GM21717 (cell line): ENCODE results near the gene PCDH1.

Source experiments
- ATAC-seq: cut with Tn5 transposase; IDR thresholded peaks from one replicate; pipeline ENCODE4 v1.9.1; 2021; ENCODE audit warnings: mild to moderate bottlenecking, moderate library complexity; ENCODE audit not compliant: unreplicated experiment

The PCDH1 gene

DNA sequence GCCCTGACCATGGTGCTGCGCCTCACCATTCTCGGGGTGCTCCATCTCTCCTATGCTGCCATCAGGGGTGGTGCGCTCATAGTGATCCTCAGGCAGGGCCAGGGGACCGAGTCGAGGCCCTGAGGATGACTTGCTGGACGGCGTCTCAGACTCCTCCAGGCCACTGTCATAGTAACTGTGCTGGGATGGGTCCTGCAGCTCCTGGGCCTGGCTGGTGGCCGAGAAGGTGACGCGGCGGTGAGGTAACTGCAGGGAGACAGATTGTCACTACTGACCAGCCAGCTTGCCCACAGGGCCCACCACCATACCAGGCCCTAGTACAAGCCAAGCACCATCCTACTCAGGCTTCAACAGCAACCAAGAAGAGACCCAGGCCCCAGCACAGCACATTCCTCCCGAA lies 21.0 kb downstream of the PCDH1 start:
- no peak for ATAC-seq

DNA sequence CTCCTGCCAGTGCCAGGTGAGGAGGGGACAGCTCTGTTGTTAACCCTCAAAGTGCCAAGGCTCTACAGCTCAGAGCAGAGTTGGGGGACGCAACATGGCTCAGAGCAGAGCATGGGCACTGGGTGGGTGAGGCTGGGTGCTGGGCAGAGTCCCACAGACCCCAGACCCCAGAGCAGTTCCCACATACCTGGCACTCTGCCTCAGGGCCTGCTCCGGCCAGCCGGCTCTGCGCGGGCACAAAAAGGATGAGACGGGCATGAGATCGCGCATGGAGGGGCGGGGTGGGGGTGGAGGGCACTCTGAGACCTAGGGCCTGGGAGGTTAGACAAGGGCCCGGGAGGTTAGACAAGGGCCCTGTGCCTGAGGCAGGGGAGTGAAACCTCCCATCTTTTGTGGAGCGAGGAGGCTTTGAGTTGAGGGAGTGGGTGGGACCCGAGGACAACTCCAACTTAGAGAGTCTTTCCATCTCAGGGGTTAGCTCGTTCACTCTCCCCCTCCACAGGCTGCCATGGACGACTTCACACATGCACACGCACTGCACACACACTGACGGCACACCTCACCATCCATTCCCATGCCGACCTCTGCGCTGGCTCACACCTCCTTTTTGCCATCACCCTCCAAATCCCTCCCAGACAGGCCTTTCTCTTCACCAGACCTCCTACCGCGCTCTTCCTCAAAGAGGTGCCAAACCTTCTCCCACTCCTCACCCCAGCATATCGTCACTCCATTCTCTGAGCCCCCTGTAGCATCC lies 22.0 kb downstream of the PCDH1 start:
- ATAC-seq, result no peak

DNA sequence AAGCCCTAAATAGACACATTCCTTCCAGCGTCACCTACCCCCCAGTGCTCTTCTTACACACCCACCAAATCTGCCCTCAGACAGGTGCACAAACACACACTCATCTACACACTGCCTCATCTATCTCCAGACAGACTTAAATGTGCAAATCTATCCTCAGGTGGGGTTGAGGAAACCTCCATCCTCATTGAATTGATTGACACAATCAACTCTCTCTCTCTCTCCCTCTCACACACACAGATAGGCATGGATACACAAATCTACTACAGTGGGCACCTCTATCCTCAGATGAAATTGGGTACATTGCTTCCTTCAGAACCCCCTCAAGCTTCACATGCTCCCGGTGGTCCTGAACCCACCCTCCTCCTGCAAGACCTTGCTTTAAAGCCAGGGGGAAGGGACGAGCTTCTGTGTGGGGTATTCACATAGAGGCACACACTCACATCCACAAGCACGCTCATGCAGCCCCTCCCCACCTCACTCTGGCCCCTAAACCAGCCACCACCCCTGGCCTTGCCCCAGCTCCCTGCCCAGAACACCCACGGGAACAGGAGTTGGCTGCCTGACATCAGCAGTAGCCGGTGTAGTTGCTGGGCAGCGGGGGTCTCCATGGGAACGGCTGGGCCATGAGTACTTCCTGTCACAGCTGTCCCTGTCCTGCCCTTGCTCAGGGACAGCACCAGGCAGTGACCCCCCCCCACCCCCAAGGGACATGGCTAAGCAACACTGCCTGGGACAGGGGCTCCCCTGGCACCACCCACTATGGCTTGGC lies 22.8 kb downstream of the PCDH1 start:
- no peak for ATAC-seq

DNA sequence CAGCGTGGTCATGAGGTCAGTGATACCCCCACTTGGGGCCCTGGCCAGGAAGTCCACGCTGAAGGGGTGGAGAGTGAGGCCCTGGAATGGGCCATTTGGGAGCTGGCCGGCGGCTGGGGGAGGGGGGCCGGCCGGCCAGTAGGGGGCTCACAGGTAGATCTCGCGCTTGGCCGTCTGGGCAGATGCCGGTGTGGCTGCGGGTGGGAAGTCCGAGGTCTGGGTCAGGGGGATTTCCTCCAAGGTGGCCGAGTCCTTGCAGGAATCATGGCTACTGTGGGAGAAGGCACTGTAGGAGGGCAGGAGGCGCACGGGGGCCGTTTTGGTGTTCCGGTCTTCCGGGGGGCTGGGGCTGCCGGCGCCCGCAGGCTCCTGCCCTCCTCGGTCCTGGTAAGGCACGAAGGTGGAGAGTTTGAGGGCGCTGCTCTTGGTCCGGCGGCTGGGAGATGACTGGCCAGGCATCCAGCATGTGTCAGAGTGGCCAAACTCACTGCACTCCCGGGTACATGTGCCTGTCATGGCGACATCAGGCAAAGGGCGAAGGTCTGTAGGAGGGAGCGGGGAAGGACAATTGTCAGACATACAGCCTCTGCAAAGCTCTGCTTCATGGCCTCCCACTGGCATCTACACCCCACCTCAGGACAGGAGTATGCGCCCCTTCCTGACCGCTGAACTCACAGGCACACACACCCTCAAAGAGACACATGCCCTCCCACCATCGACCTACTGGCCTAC lies 24.1 kb downstream of the PCDH1 start:
- ATAC-seq, result no peak

DNA sequence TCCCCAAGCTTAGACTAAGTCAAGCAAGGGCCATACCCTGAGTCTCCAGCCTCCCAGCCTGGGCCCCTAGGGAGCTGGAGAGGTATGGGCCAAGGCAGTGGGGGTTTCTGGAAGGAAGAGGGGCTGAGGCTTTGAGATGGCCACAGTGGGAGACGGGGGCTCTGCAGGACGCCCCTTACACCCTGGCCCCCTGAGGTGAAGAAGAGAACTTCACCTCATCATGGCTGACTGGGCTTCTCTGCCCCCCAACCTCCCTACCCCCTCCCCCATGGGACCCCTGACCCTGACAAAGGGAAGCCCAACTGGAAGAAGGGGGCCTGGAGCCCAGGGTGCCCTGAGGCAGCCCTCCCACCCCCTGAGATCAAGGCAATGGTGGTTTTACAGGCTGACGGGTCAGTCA lies 25.8 kb downstream of the PCDH1 start:
- no peak for ATAC-seq

DNA sequence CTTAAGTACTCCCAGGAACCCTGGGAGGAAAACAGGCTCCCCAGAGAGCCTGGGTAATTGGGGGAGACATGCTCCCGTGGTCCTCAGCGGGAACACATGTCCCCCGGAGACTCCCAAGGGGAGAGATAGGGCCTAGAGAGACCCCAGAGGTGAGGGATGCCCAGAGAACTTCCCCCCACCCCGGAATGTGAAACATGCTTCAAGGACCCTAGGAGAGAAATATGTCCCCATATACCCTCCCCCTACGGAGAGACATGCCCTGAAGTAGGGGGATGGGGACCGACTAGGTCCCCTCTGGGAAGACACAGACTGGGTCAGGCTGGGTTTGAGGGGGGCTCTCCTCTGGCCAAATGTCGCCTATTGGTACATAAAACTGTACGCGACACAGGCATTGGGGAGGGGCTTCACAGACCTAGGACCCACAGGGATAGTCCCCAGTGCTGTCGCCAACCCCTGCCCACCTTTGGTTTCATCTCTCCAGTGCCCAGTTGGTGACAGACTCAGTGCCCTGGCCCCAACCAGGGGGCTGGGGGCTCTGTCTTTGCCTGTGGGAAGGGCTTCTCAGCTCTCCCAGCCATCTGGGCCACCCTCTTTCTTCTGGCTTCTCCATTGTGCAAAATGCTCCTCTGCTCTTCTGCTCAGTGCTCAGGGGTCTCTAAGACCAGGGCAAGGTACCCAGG lies 26.9 kb downstream of the PCDH1 start:
- no peak for ATAC-seq

DNA sequence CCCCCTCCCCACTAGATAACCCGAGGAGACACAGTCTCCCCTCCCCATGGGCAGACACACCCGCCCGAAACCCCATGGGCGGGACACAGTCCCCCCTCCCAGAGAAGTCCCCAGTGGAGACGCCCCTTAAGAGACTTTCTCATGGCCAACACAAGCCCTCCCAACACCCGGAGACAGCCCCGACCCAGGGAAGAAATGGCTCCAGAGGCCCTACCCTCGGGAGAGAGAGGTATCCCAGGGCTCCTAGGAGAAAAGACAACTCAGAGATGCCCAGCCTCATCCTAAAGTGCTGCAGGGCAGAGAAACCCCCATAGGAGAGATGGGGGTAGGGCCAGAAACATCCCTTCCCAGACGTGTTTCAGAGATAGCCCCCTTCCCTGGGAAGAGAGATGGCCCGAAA lies 27.4 kb downstream of the PCDH1 start:
- ATAC-seq, result no peak

DNA sequence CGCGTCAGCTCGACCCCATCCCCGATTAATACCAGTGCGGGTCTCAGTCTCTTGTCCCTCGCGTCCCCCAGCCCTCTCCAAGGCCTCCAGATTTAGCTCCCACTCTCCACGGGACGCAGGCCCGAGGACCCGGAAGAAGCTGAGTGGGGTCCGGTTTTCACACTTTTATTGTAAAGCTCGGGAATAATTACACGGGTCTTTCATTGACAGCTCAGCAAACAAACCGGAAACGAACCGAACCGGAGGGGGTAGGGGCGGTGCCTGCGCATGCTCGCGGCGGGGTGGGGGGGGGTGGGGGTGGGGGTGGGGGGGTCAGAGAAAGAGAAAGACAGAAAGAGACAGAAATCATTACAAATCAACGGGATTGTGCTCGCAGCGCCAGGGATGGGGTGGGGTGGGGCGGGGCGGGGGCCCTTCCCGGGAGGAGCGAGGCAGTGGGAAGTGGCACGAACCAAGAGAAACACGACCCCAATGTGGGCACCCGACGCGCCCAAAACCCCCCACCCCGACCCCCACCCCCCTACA lies 27.9 kb downstream of the PCDH1 start:
- ATAC-seq, result no peak

DNA sequence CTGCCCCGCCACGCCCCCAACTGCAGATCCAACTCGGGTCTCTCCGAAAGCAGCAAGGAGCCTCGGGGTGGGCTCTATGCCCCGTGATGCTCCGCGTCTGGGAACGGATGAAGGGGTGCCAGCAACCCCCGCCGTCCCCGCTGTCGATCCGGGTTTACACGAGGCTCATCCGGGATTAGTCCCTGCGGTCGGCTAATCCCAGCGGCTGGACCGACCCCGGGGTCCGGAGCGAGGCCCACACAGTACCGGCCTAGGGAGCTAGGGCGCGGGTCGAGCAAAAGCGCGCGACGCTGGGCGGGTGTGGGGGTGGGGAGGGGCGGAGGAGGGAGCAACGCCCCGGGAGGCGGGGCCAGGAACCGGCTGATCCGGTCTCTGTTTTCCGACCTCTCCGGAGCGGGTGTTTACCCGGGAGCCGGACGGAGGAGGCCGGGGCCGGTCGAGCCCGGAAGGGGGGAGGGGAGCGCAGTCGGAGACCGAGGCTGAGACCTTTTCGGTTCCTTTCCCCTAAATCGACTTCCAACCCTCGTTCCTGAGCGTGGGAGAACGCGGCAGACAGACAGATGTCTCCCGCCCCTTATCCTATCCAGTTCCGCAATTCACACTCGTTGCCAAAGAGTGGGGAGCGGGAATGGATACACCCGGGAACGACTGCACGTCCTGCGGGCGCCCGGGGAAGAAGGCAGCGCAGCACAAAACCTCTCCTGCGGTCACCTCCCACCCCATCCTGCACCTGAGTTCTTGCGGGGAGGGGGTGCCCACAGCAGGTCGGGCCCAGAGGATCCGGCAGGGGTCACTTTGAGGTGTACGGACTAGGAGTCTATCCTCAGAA lies 28.6 kb downstream of the PCDH1 start:
- ATAC-seq, result peak; percentile 79

DNA sequence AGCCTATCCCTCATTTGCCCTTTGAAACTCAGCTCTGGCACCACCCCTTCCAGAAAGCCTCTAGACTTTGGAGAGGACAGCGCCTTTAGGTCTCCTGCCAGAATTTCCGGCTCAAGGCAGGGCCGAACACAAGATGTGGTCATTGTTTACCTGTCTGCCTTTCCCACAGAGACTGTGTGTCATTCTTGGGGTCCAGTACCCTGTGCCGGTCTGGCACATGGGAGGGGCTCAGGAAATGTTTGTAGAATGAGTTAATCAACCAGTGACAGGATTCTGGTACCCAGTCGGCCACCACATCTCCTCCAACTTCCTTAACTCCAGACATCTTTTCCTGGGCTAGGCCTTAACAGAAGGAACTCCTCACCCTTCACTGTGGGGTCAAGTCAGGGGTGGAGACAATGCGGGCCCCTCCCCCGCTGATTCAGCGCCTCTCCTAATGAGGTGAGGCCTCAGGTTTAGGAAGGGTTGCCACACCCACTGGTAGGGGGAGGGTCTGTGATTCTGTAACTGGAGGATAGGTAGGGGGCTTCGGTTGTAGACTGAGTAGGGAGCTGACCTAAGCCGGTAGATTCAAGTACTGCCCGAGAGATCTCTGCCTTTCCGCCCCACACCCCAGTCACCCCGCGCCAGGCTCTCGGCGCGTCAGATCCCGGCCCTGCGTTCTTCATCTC lies 29.3 kb downstream of the PCDH1 start:
- ATAC-seq, result no peak

DNA sequence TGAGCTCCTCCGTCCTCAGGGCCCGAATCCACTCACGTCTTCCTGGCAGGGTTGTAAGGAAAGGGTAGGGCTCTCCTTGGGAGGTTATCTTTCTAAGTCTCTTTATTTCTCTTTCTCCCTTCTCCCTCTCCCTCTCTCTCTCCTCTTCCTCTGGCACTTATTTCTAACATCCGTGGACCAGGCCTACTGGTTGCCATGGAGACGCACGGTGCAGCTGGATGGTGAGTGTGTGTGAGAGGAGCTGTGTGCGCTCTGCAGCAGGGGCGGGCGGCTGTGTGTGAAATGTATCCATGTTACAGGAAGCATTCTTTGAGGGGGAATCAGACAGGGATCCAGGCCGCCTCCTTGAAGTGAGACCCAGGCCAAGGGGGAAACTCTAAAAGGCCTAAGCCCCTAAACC lies 32.2 kb downstream of the PCDH1 start:
- no peak for ATAC-seq

DNA sequence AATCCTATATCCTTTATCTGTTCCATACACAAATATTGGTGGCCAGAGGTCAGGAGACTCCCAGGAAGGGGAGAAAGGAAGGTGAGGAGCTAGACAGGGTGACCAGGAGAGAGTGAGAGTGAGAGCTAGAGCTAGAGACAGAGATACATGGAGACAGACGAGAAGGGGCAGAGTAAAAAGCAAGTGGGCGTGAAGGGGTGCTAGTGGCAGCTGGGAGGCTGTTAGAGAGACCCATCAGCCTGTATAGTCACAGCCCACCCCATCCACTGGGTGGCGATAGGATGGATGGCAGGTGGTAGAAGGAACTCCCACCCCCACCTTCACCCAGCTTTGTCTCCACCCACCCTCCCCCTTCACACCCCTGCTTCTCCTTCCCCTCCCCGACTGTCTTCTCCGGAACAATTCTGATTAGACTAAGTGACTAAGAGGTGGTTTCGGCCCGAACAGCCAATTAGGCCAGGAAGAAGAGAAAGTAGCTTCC lies 32.8 kb downstream of the PCDH1 start:
- ATAC-seq, result no peak

DNA sequence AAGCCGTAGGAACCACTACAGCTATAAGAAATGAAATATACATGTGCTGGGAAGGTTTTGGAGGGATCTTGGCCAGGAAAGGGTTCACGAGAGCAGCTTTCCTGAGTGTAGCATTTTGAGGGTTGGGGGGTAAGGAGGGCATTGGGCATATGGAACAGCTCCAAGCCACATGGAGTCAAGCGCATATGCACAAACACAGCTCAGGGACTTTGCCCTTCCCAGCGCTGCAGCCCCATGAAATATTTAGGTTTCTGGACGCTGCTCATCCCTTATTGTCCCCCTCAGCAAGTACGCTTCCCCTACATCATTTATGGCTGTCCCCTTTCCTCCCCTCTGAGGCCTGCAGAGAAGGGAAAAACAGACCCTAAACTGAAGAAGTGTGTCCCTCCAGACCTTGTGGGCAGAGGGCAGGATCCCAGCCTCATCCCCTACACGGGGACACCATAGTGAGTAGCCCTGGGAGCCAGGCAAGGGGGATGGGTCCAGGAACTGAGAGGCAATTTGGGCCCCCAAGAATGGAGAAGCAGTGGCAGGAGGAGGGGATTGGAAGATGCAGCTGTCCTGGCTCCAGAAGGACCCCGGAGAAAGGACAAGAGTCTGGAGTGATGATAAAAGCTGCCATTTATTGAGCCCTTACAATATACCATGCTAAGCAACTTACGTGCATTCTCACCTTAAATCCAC lies 33.7 kb downstream of the PCDH1 start:
- ATAC-seq, result no peak

DNA sequence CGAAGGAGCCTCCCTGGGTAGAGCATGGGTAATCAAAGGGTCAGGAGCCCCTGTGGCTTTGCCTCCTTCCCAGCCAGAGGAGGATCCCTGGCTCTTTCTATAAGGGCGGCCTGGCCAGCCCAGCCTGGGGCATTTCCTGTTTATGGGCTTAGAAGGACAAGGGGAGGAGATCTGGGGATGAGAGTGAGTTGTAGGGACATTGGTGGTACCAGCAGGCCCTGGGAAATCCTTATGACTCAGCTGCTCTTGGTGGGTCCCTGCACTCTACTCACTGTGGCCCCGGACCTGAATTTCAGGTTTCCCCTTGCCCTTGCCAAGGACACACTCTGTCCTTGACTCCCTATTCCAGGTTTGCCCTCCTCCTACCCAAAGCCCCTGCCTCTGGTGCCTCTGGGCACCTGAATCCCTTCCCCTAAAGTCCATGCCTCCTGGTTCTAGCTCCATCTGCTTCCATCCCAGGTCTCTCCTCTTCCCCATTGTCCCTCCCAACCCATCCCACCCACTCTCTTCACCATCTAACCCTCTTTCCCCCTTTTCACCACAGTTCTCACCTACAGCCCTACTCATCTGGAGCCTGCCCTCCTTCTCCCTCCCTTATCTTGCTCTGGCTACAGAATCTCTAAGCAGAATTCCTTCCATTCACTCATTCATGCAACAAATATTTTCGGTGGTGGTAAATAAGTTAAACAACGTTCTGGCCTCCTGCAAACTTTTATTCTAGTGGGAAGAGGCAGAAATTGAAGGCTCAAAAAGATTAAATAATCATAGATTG lies 34.9 kb downstream of the PCDH1 start:
- ATAC-seq, result no peak

DNA sequence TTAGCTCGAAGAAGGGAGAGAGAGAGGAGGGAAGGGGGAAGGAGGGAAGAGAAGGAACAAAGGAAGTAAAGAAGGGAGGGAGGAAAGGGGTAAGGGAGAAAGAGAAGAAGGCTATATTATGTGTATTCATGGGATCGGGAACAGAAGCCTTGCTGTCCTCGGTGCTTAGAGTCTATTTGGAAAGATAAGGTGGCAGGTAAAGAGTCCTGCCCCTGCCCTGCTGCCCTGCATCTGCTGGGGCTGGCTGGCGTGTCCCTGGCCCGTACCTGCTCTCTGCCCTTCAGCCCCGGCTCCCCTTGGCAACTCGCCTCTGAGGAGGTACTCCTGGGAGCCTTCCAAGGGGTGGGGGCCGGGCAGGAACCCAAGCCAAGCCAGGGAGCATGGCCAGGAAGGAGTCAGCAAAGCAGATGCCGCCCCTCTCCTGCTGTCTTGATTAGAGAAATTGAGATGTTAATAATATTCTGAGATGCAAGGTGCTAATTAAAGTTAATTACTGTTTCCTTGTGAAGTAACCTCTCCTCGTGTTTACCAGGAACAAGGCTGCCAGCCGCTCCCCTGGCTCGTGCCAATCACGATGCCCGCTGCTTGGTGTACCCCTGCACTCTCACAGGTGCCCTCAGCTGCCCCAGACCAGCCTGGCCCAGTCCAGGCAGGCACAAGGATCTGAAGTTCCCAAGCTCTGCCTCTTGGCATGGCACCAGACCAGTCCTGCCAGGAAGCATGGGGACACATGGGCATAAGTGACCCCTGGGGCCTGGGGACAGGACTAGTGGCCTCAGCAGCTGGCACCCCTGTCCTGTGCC lies 36.6 kb downstream of the PCDH1 start:
- no peak for ATAC-seq

DNA sequence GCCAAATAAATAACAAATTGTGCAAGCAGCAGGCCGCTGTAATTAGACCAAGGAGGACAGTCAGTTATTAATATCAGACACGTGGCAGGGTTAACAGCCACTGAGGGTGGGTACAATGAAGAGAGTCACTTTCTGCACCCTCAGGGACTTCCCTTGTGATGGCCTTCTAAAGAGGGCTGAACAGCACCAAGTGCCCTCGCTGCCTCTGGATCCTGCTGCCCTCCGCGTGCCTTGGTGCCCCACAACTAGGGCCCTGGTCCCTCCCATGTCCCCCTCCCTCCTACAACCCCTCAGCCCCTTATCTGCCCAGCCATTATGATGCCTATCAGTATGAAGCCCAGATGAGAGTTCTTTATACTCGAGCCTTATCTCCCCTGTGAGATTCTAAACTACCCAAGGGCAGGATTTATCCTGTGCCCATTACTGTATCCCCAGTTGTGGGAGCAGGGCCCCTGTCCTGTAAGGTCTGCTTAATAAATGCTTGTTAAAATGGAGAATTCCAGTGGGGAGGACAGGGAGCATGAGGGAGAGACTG lies 37.3 kb downstream of the PCDH1 start:
- no peak for ATAC-seq

DNA sequence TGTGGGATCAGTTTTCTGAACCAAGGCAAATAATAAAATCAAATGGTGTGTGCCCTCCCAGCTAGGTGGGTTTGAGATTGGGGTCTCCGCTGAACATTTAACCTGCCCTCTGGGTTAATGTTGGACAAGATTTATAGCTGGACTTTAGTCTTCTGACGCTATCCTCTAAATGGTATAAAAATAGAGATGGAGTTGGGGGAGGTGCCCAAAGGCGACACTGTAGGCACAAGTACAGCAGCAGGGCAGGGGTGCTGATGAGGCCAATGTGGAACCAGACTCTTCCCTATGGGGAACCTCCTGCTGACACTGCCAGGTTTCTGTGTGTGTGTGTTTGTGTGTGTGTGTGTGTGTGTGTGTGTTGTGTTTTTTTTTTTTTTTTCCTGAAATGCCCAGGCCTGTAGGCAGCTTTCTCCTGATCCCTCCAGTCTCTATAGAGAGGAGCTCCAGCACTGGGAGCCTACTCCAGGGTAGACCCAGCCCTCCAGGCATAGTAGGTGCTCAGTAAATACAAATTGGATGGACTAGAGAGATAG lies 37.9 kb downstream of the PCDH1 start:
- ATAC-seq, result no peak
